Prostate gland (tissue), 2 donors: ENCODE measurements around the gene MUC6. TPM values are rescaled to one million over a fixed set of nuclear protein-coding genes. Genes with fewer than 3 reads are reported as not detected.

Source experiments
- DNase-seq: peaks from one replicate; pipeline ENCODE4 v3.0.0-alpha.2; 2019; ENCODE audit warnings: low spot score
- H3K27ac ChIP-seq, 2 donors: fragments of 200-600 bp; sonication (generic); 2 replicates each; pipeline ENCODE4 v1.5.1; 2017 to 2019
- H3K27me3 ChIP-seq: fragments of 200-600 bp; sonication (generic); replicated peaks from 2 replicates; pipeline ENCODE4 v1.5.1; 2019; ENCODE audit not compliant: insufficient read depth
- H3K36me3 ChIP-seq, 2 donors: fragments of 200-600 bp; sonication (generic); 1 replicate in 1 of 2; 2 replicates in 1 of 2; pipeline versions ENCODE4 v1.5.1 to v1.8.1; 2017 to 2019
- H3K4me1 ChIP-seq: fragments of 200-600 bp; sonication (generic); replicated peaks from 2 replicates; pipeline ENCODE4 v1.5.1; 2019
- H3K4me3 ChIP-seq, 2 donors: fragments of 200-600 bp; sonication (generic); 2 replicates each; pipeline ENCODE4 v1.5.1; 2017 to 2019
- H3K9me3 ChIP-seq: fragments of 200-600 bp; sonication (generic); 2 replicates; pipeline ENCODE4 v1.5.1; 2017
- CTCF ChIP-seq, 4 experiments: fragments of 200-600 bp in 2 of 4; fragments of 450-650 bp in 2 of 4; sonication (generic) in 2 of 4; IDR thresholded peaks; 1 replicate in 3 of 4; 2 replicates in 1 of 4; pipeline ENCODE4 v1.5.1; 2016 to 2019; ENCODE audit warnings: antibody characterized with exemption in 4 of 4, mild to moderate bottlenecking in 2 of 4, moderate library complexity in 2 of 4
- POLR2A ChIP-seq: fragments of 450-650 bp; IDR thresholded peaks from one replicate; pipeline ENCODE4 v1.6.1; 2016; ENCODE audit warnings: antibody characterized with exemption, mild to moderate bottlenecking
- POLR2AphosphoS5 ChIP-seq: sonication (generic); formaldehyde crosslinking; IDR thresholded peaks from one replicate; pipeline ENCODE4 v1.6.1; 2017; ENCODE audit warnings: antibody characterized with exemption
- WGBS: methylation state at CpG from one replicate; pipeline ENCODE4 v1.1.5; 2018; 5-methylcytosine and 5-hydroxymethylcytosine counted together
- intact Hi-C: fragments of 100-400 bp; cut with DNase I; formaldehyde crosslinking; loops from one replicate; pipeline ENCODE4 v1.14.2; 2022
- total RNA-seq, 2 donors: library from RNA; depleted of rRNA; stranded (reverse); fragments of >200 nt; gene quantifications; one replicate each; pipeline ENCODE4 v1.1.0, GENCODE V29; 2016

MUC6 gene
- total RNA-seq, 2 donors from 2014 or later = 0.74 to 2.3 TPM

GRCh38 chr11:971092-971690, 65.3 kb downstream of the MUC6 start:
- peaks cover 5% of the 10 kb centered on the region in 2 donors for H3K36me3 ChIP-seq
- 75% methylated on average over 12 of the region's 12 CpGs for WGBS
- no peak for DNase-seq
- intact Hi-C loops = no loop called here
- TF ChIP-seq CTCF (IDR thresholded peaks at IDR 0.05) = no peak
- no peak for TF ChIP-seq POLR2A
- TF ChIP-seq POLR2AphosphoS5 = no peak
- no peaks in the 10 kb centered on the region for H3K27me3 ChIP-seq
- no peak overlapping the region for H3K27ac ChIP-seq
- H3K4me1 ChIP-seq = no peaks in the 10 kb centered on the region
- H3K9me3 ChIP-seq = no peaks in the 10 kb centered on the region
- no peak overlapping the region for H3K4me3 ChIP-seq

- TF ChIP-seq POLR2AphosphoS5 (no peak), POLR2A (no peak), CTCF (IDR thresholded peaks at IDR 0.05) (no peak)
- Histone ChIP-seq H3K4me3 (no peak overlapping the region), H3K27ac (no peak overlapping the region), H3K4me1 (no peaks in the 10 kb centered on the region), H3K27me3 (no peaks in the 10 kb centered on the region), H3K36me3 (peaks cover 5% of the 10 kb centered on the region in 2 donors), H3K9me3 (no peaks in the 10 kb centered on the region)
- intact Hi-C loops = no loop called here
- no peak for DNase-seq
- WGBS = 86% methylated on average over 26 of the region's 26 CpGs
Measured at GRCh38 chr11:970319-970871, 66.1 kb downstream of the MUC6 start.

GRCh38 chr11:969651-970205, 66.8 kb downstream of the MUC6 start:
- WGBS = 84% methylated on average over 9 of the region's 9 CpGs
- H3K36me3 ChIP-seq = peaks cover 5% of the 10 kb centered on the region in 2 donors
- no peak overlapping the region for H3K27ac ChIP-seq
- no peak for TF ChIP-seq CTCF (IDR thresholded peaks at IDR 0.05)
- no peak for TF ChIP-seq POLR2A
- no peak for TF ChIP-seq POLR2AphosphoS5
- H3K4me3 ChIP-seq = no peak overlapping the region
- H3K4me1 ChIP-seq = no peaks in the 10 kb centered on the region
- H3K9me3 ChIP-seq = no peaks in the 10 kb centered on the region
- no peak for DNase-seq
- H3K27me3 ChIP-seq = no peaks in the 10 kb centered on the region
- intact Hi-C loops = no loop called here

GRCh38 chr11:968822-969221, 67.7 kb downstream of the MUC6 start:
- Histone ChIP-seq H3K36me3 (peaks cover 5% of the 10 kb centered on the region in 2 donors), H3K27me3 (no peaks in the 10 kb centered on the region), H3K4me3 (no peak overlapping the region), H3K4me1 (no peaks in the 10 kb centered on the region), H3K9me3 (no peaks in the 10 kb centered on the region), H3K27ac (no peak overlapping the region)
- DNase-seq = no peak
- intact Hi-C loops = no loop called here
- TF ChIP-seq CTCF (IDR thresholded peaks at IDR 0.05) (no peak), POLR2AphosphoS5 (no peak)
- WGBS = 87% methylated on average over 14 of the region's 14 CpGs
